Skin of body (tissue), 2 donors: Measurements from ENCODE around the gene NTN5. TPM values are rescaled to one million over a fixed set of nuclear protein-coding genes. Genes with fewer than 3 reads are reported as not detected.
"Not testable (repeated sequence)": the region's sequence is repeated elsewhere in the genome, so short reads cannot be mapped to it uniquely, and the experiment has no call there.

Experiments
- DNase-seq: peaks from one replicate; lab custom pipeline; 2025; lab: John Stamatoyannopoulos, UW
- total RNA-seq: library from RNA; depleted of rRNA; stranded (reverse); fragments of >200 nt; gene quantifications from one replicate; pipeline ENCODE4 v1.2.3, GENCODE V29; 2014

NTN5 gene
- total RNA-seq = 0.30 TPM

GRCh38 chr19:48672994-48673393, at the start of gene NTN5:
TSS of gene NTN5 (minus strand) at chr19:48673017. CDS start at chr19:48670986, 2,031 bp downstream.
- no peak for DNase-seq

DNA sequence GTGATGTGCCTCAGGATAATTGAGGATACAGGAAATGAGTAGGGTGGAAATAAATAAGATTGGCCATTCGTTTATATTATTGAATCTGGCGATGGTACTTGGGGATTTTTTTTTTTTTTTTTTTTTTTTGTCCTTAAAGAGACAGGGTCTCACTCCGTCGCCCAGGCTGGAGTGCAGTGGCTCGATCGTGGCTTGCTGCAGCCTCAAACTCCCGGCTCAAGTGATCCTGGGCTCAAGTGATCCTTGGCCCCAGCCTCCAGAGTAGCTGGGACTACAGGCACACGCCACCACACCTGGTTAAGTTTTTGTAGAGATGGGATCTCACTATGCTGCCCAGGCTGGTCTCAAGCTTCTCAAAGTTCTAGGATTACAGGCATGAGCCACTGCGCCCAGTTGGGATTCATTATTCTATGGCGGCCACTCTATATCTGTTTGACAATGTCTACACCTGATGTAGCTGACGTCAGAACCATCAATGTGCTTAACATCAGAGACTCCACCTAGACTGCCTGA, 49.4 kb upstream of the NTN5 start:
- no peak for DNase-seq

DNA sequence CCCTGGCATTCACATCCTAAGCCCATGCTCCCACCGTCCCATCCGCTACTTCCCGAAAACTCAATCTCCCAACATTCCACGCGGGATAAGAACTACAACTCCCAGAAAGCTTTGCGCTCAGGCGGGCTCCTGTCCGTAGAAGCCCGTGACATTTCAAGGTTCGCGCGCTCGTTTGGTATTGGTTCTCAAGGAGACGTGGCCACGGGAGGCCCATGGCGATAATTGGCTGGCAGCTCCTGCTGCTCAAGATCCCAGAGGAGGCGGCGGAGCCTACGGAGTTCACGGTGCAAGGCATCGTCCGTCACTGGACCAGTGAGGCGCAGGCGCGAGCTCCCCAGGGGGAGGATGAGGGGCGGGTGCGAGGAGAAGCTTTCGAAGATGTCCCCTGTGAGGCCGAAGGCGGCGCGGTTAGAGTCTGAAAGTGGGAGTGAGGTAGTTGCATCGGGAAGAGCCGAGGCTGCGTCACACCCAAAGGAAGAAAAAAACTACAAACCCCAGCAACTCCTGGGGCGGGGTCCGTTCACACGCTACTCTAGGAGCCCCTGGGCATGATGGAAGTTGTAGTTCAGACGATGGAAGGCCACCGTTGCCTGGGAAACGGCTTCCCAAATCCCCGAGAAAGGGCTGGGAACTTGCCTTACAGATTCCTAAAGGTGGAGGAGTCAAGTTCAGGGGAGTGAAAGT, 47.9 kb upstream of the NTN5 start:
- DNase-seq = peak; percentile 99

GRCh38 chr19:48720251-48720612, 47.4 kb upstream of the NTN5 start:
- DNase-seq = no peak

DNA sequence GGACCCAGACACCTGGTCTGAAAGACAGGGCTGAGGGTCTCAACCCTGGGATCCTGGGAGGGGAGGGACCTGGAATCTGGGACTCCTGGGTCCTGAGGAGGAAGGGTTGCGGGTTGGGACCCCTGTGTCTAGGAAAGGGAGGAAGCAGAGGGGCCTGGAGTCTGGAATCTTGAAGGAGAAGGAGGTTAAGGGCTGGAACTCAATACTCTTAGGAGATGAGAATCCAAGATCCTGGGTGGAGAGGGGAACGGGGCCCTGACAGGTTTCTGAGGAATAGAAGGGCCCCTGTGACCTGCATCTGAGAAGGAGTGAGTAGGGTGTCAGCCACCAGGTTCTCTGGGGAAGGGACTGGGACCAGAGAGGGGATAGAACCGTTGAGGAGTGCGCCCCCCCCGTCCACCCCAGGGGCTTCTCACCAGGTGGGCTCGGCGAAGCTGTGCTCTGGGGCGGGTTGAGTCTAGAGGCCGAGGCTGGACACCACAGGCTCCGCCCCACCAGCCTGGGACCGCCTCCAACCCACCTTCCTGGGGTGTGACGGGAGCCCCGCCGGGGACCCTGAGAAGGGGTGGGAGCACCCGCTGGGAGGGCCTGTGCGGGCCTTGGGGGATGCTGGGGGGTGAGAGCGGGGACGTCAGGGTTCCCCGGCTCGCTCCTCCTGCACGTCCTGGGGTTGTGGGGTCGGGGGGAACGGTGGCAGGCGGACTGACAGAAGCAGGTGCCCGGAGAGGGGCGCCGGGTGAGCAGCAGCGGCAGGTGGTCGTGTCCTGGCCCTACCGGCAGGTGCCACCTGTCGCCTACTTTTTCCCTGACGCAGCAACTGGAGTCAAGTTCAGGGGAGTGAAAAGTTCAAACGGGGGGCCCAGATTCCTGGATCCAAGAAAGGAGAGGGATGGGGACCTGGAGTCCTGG, 46.7 kb upstream of the NTN5 start, which contains the start of gene MAMSTR:
Gene MAMSTR, minus strand, starts transcription at position 463 of the 909 bp plus-strand sequence. CDS start 694 bp downstream, outside the sequence.
- DNase-seq = no peak

DNA sequence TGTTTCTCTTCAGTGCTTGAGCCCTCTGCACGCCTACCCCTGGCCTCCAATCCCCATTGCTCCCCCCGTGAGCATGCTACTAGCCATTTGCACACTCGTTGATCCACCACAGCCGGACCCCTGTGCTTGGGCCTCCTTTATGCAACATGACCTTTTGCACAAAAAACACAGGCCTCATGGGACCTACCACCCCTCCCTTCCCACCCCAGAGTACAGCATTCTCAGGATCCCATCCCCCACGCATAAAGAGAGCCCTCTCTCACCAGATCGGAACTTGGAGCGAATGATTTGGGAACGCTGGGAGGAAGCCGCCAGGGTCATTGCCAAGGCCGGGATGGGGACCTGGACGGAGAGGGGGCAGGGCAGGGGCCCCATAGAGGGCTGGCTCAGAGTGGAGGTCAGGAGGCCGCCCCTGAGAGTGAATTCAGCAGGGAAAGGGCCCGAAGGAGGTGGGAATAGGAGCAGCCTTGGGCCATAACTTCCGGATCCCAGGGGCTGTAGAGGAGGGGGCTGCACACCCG, 46.0 kb upstream of the NTN5 start:
- DNase-seq = no peak

DNA sequence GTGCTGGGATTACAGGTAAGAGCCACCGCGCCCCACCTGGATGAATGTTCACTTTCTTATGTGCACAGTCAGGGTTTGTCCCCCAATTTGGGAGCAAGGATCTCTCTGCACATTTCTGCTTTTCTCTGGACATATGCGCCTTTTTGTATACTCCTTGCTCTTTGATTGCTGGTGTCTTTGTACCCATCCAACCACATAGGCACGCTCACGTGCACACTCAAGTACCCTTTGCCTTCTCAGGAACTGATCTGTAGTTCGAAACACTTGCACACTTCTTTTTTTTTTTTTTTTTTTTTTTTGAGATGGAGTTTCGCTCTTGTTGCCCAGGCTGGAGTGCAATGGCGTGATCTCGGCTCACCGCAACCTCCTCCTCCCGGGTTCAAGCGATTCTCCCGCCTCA, 45.3 kb upstream of the NTN5 start:
- not testable (repeated sequence) for DNase-seq

DNA sequence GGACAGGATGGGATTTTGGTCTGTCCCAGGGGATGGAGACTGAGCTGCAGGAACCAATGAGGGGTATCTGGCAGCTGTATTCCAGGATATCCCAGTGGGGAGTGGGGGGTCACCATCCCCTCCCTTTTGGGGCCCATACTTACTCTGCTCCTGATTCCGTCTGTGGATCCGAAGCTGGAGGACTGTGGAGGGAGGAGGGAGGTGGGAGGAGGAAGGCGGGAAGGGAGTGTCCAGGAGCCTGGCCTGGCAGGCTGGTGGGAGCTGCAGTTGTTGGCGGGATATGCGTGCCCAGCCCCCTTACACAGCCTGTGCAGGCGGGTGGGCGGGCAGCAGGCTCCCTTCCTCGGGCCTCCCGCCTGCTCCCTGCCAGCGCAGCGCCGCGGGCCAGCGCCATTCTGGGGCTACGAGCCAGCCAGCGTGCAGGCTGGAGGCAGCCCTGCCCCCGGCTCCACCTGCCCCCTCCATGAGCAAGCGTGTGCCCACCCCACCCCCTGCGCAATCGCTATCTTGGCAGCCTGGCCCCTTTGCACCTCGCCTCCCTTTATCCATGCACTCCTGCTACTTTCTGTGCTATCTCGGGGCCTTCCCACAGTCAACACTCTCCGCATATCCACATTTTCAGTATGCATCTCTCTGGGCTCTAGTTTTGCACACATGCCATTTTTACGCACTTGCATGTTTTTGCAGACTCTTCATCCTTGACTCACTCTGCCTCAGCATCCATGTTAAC, 43.9 kb upstream of the NTN5 start:
- peak; percentile 80 for DNase-seq

GRCh38 chr19:48715681-48716171, 42.9 kb upstream of the NTN5 start:
- peak; percentile 30 for DNase-seq

DNA sequence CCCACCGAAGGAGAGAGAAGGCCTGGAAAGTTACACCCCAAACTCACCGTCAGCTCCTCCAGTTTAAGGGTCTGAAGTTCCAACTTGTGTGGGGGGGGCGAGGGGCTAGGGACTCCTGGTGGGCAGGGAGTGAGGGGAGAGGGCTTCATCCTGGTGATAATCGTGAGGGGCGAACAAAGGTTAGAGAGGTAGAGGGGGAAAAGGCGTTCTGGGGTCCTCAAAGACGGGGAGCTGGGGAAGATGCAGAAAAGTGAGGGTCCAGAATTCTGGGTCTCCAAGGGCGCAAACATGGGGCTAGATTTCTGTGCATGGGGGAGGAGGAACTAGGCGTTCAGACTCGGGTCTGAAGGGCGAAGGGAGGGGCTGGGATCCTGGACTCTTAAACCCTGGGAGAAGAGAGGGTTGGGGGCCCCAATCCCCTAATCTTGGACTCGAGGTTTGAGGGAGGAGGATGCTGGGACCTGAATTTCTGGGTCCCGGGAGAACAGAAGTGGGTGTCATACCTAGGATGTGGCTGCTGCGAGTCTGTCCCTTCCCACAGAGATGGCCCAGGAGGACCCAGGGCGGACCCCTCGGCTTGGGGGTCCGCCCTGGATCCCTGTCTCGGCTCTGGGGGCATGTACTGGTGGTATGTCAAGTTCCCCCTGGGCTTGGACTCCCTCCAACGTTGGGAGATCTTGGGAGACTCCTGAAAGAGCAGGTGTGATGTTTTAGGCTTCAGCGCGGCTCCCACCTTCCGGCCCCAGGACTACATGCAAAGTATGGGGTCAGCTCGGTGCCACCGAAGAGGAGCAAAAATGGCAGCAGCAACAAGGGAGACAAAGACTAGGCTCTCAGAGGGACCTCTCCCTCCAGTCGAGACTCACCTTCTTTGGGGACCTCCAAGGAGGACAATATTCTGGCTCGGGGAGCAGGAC, 42.2 kb upstream of the NTN5 start:
- no peak for DNase-seq

GRCh38 chr19:48713864-48714755, 41.3 kb upstream of the NTN5 start:
- peak; percentile 98 for DNase-seq

GRCh38 chr19:48713041-48713863, 40.4 kb upstream of the NTN5 start:
- DNase-seq = no peak

DNA sequence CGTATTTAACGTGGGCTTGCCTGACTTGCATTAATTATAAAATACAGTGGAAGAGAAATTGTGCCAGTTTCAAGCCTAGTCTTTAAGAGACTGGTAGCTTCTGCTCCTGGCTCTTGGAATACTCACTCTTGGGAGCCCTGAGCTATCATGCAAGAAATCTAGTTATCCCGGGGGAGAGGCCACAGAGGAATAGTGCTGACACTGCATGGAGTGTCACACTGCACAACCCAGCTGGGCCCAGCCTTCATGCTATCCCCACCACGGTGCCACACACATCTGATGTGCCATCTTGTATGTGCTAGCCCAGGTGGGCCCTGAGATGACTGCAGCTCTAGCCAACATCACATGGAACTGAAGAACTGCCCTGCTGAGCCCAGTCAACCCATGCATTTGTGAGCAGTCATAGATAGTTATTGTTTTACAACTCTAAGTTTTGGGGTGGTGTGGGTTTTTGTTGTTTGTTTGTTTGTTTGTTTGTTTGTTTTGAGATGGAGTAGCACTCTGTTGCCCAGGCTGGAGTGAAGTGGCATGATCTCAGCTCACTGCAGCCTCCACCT, 38.4 kb upstream of the NTN5 start:
- no peak for DNase-seq

DNA sequence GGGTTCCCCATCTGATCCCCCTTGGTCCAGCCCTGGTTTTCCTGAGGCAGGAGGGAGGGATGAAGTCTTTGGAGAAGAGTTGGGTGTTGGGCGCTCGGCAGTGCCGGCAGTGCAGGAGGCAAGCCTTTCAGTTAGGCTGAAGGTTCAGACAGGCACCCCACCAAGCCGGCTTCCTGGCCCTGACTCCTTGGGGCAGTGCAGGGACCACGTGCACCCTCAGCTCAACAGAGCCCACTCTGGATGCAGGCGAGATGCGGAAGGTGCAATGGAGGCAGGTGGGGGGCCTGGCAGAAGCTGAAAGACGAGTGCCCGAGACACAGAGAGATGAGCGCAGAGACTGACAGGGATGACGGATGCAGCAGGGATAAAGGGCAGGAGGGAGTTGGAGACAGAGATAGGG, 35.7 kb upstream of the NTN5 start:
- no peak for DNase-seq

GRCh38 chr19:48705431-48705830, 32.6 kb upstream of the NTN5 start:
- DNase-seq = peak; percentile 28

DNA sequence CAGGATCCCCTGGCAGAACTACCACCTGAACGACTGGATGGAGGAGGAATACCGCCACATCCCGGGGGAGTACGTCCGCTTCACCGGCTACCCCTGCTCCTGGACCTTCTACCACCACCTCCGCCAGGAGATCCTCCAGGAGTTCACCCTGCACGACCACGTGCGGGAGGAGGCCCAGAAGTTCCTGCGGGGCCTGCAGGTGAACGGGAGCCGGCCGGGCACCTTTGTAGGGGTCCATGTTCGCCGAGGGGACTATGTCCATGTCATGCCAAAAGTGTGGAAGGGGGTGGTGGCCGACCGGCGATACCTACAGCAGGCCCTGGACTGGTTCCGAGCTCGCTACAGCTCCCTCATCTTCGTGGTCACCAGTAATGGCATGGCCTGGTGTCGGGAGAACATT, 30.5 kb upstream of the NTN5 start:
- DNase-seq = no peak

DNA sequence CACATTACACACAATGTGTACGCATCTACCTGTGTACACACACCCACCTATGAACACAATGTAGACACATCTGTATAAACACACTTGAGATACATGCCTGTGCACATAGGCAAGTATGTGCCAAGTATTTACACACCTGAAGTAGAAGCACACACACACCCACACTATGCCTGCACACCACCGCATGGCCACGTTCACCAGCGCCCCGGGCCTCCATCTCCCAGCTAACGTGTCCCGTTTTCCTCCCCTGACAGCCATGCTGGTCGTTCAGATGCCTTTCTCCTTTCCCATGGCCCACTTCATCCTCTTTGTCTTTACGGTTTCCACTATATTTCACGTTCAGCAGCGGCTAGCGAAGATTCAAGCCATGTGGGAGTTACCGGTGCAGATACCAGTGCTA, 29.9 kb upstream of the NTN5 start:
- DNase-seq = no peak

DNA sequence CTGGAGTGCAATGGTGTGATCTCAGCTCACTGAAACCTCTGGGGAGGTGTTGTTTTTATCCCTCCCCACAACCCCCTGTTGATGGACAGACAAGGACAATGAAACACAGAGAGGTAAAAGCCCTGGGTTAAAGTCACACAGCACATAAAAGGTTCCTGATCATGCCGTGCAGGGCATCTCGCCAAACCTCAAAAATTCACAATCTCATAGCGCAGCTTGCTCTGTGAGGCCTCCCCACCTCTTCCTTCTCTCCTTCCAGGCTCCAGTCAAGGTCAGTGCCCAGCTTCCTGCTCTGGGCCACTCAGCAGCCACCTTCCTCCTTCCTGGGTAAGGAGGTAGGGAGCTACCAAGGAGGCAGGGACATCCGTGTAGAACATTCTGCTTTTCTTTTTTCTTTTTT, 25.2 kb upstream of the NTN5 start:
- DNase-seq = no peak
